NCI-H748 treated with DMSO at 0.1 percent for 48 hours (cell line): ENCODE data around the gene LTV1.
"Not testable (repeated sequence)": the region's sequence is repeated elsewhere in the genome, so short reads cannot be mapped to it uniquely, and the experiment has no call there.

Experiments used
- DNase-seq: peaks from one replicate; lab custom pipeline; 2025; lab: John Stamatoyannopoulos, UW

LTV1 gene, protein sequence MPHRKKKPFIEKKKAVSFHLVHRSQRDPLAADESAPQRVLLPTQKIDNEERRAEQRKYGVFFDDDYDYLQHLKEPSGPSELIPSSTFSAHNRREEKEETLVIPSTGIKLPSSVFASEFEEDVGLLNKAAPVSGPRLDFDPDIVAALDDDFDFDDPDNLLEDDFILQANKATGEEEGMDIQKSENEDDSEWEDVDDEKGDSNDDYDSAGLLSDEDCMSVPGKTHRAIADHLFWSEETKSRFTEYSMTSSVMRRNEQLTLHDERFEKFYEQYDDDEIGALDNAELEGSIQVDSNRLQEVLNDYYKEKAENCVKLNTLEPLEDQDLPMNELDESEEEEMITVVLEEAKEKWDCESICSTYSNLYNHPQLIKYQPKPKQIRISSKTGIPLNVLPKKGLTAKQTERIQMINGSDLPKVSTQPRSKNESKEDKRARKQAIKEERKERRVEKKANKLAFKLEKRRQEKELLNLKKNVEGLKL

DNA sequence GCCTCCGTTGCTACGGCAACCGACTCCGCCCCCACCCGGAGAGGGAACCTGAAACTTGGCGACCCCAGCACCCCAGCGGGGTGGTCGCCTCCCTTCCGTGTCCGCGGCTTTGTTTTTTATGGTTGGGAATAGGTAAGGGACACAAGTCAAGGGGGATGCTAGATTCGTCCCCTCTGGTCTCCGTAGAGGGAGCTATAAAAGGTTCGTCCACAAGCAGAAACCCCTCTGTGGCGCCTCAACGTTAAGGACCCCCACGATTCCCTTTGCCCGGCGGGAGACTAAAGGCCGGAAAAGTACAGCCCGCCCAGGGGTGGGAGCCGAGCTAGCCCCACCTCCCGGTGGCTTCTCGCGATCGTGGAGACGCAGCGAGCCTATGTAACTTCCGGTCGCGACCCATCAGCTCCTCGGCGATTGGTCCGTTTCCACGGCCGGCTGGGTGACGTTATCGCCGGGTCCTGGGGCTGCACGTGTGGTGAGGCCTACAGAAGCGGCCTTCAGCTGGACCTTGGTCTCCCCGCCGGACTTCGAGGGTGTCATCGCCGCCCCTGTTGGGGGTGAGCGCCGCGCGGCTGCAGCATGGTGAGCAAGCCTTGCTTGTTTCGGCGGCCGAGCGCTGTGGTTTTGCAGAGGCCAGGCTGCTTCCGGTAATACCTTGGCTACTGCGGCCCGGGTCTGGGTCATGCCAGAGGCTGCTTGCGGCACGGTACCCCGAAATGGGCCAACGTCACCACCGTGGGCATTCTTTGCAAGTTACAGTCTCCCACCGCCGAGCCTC is at the start of gene LTV1:
TSS of gene LTV1 (plus strand) at position 437 of the 775 bp plus-strand sequence. CDS start at position 577, 140 bp downstream.
- DNase-seq = peak; percentile 83

DNA sequence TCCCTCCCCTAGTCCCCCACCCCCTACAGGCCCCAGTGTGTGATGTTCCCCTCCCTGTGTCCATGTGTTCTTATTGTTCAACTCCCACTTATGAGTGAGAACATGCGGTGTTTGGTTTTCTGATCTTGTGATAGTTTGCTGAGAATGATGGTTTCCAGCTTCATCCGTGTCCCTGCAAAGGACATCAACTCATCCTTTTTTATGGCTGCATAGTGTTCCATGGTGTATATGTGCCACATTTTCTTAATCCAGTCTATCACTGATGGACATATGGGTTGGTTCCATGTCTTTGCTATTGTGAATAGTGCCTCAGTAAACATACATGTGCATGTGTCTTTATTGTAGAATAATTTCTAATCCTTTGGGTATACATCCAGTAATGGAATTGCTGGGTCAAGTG is 46.6 kb upstream of the LTV1 start:
- DNase-seq = not testable (repeated sequence)

DNA sequence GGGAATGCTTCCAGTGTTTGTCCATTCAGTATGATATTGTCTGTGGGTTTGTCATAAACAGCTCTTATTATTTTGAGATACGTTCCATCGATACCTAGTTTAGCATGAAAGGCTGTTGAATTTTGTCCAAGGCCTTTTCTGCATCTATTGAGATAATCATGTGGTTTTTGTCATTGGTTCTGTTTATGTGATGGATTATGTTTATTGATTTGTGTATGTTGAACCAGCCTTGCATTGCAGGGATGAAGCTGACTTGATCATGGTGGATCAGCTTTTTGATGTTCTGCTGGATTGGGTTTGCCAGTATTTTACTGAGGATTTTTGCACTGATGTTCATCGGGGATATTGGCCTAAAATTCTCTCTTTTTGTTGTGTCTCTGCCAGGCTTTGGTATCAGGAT is 44.7 kb upstream of the LTV1 start:
- DNase-seq = not testable (repeated sequence)

DNA sequence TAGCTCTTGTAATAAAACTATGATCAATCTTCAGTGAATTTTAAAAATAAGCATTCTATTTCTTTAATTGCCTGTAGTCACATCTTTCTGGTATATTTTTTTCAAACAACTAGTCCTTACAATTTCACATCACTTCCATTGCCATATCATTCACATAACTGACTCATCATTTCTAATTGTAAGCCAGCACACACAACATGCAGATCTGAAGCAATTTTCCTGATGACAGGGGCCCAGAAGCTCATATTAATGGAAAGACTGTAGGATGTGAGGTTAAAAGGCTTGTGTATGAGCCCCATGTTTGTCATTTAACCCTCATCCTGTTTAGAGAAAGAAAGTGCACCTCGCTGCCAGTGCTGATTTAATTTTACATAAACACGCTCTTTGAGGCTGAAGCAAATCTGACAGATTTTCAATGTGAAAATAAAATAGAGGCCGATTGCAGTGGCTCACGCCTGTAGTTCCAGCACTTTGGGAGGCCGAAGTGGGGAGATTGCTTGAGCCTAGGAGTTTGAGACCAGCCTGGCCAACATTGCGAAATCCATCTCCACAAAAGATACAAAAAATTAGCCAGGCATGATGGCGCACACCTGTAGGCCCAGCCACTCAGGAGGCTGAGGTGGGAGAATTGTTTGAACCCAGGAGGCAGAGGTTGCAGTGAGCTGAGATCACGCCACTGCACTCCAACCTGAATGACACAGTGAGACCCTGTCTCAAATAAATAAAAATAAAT is 40.1 kb upstream of the LTV1 start:
- DNase-seq = no peak

DNA sequence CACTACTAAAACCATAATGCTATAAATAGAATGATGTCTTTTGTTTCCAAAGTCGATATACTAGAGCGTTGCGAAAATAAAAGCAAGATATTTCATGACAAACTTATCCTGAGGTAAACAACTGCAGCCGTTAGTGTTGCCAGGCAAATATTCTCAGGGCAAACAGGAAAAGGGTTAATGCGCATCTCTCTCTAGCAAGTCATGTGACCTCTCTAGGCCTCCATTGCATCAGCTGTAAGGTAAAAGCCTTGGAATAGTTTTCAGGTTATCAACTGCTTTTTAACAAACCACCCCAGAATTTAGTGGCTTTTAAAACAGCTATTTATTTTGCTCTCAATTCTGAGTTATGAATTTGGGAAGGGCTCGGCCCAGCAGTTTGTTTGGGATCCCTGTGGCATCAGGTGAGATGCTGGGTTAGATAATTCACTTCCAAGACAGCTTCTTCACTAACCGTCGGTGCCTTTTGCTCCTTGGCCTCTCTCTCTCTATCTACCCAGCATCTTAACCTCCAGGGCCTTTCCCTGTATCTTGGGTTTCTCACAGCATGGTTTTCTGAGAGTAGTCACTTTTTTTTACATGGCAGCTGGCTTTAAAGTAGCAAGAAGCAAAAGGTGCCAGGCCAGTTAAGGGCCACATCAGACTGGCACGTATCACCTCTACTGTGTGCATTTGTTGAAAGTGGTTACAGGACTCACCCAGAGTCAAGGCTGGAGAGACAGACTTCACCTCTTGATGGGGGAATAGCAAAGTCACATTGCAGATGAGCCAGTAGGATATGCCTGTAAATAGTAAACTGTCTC is 39.2 kb upstream of the LTV1 start:
- no peak for DNase-seq

- no peak for DNase-seq
Observed at GRCh38 chr6:143804835-143805239, 38.3 kb upstream of the LTV1 start.

GRCh38 chr6:143806282-143807102 is 36.6 kb upstream of the LTV1 start:
- DNase-seq = no peak

DNA sequence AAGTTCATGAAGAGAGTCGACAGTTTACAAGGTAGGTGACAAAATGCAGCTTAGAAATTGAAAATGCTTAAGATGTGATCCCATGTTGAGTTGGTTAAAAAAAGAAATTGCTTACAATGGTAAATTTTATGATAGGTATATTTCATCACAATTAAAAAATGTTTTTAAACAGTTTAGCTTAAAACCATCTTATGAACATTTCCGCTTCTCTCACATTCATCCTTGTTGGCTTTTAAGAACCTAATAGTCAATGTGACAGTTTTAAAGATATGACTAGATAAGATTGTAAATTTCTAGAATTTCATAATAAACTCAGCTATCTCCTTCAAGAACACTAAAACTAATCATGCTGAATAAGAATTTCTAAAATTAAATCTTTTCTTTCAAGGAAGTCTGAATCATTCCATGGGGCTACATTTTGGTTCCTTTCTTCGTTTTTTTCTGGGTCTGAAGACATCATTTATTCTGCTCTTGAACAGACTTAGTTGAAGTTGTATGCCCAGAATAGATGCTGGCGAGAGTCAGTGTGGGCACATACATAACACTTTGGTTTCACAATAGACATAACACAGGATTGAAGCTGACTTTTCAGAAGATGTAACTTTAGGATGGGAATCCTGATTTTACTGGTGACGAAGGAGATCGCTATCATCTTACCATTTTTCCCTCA is 35.9 kb upstream of the LTV1 start:
- no peak for DNase-seq

GRCh38 chr6:143810745-143811144 is 32.4 kb upstream of the LTV1 start:
- DNase-seq = no peak

- DNase-seq = no peak
Observed at GRCh38 chr6:143811501-143812157, 31.5 kb upstream of the LTV1 start.

DNA sequence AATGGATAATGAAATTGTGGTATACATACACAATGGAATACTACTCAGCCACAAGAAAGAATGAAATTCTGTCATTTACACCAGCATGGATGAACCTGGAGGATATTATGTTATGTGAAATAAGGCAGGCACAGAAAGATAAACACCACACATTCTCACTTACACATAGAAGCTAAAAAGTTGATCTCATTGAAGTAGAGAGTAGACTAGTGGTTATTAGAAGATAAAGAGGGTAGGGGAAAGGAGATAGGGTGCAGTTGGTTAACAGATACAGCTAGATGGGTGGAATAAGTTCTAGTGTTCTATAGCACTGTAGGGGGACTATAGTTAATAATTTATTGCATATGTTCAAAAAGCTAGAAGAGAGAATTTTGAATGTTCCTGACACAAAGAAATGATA is 25.5 kb upstream of the LTV1 start:
- DNase-seq = no peak

- DNase-seq = no peak
Observed at GRCh38 chr6:143821359-143821758, 21.8 kb upstream of the LTV1 start.

- DNase-seq = no peak
Observed at GRCh38 chr6:143822584-143823024, 20.5 kb upstream of the LTV1 start.

DNA sequence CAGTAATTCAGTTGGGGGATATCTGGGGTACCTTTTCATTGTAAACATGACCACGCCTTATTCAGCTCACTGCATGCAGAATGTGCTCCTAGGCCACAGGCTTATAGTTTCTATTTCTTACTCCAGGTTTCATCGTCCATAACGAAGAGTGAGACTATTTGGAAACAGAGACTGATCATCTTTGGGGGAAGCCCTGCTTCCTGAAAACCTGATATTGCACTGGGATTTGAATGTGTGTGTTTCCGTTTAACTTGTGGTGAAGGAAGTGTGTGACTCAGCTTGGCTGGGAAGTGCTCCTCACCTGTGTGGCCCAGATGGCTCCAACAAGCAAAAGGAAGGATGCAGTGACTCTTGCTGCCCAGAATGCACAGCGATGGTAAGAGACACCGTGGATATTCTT is 19.6 kb upstream of the LTV1 start:
- no peak for DNase-seq

DNA sequence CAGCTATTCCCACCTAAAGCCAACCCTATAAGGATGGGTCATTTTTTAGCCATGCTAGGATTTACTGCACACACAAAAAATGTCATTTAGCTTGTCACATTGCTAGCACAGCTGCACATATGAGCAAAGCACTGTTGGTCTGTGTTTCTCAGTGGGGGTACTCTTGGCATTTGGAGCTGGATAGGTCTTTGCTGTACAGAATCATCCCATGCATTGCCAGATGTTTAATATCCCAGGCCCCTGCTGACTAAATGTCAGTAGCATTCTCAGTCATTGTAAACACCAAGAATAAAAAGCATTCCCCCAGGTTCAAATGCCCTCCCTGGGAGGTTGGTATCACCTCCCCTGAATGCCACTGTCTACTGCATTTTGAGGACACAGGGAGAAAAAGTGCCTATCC is 14.6 kb upstream of the LTV1 start:
- no peak for DNase-seq

DNA sequence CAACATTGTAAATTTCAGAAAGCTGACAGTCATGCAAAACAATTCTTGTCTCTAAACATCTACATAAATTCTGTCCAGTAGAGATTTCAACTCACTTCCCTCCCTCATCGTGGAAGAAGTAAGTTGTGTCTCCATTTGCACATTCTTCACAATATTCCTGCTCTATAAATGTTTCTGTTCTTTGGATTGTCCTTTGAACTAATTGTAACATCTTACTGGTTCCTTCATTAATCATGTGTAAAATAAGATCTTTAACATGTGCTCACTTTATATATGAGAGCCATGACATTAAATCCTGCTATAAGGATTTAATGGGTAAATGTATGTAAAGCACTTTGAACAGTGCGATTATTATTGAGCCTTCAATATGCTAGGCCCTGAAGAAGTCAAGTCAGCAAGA is 7.0 kb upstream of the LTV1 start:
- no peak for DNase-seq

- DNase-seq = no peak
Observed at GRCh38 chr6:143838395-143838794, 4.7 kb upstream of the LTV1 start.

GRCh38 chr6:143839196-143839595 is 3.9 kb upstream of the LTV1 start:
- no peak for DNase-seq

- no peak for DNase-seq
Observed at GRCh38 chr6:143840595-143841265, 2.4 kb upstream of the LTV1 start.
